ENCODE results near the gene ZRANB3.
"Not testable (repeated sequence)": the region's sequence is repeated elsewhere in the genome, so short reads cannot be mapped to it uniquely, and the experiment has no call there.

Gene ZRANB3

DNA sequence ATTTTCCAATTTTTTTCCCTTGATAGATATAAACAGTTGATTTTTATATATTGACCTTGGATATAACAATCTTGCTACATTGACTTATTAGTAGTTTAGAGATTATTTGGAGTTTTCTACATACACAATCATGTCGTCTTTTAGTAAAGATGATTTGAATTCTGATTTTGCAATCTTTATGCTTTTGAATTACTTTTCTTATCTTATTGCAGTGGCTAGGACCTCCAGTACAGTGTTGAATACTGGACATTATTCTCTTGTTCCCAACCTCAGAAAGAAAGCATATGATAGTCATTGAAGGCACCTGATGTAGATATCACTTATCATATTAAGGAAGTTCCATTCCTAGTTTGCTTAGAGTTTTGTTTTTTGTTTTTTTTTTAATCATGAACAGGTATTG lies 388.7 kb downstream of the ZRANB3 start:
- DNase-seq (ENCODE audit: low read depth) = no peak
- TF ChIP-seq, protein P1, sequence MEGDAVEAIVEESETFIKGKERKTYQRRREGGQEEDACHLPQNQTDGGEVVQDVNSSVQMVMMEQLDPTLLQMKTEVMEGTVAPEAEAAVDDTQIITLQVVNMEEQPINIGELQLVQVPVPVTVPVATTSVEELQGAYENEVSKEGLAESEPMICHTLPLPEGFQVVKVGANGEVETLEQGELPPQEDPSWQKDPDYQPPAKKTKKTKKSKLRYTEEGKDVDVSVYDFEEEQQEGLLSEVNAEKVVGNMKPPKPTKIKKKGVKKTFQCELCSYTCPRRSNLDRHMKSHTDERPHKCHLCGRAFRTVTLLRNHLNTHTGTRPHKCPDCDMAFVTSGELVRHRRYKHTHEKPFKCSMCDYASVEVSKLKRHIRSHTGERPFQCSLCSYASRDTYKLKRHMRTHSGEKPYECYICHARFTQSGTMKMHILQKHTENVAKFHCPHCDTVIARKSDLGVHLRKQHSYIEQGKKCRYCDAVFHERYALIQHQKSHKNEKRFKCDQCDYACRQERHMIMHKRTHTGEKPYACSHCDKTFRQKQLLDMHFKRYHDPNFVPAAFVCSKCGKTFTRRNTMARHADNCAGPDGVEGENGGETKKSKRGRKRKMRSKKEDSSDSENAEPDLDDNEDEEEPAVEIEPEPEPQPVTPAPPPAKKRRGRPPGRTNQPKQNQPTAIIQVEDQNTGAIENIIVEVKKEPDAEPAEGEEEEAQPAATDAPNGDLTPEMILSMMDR (IDR thresholded peaks at IDR 0.05; ENCODE audit: control insufficient read depth, extremely low read depth, insufficient read depth) = no peak
- H3K4me3 ChIP-seq (ENCODE audit: low read depth, low read length) = no peak overlapping the region

GRCh38 chr2:135140606-135141005 lies 390.4 kb downstream of the ZRANB3 start:
- no peak overlapping the region for H3K4me3 ChIP-seq (ENCODE audit: low read depth, low read length)
- TF ChIP-seq, protein P1 (IDR thresholded peaks at IDR 0.05; ENCODE audit: control insufficient read depth, extremely low read depth, insufficient read depth) = no peak
- DNase-seq (ENCODE audit: low read depth) = no peak

DNA sequence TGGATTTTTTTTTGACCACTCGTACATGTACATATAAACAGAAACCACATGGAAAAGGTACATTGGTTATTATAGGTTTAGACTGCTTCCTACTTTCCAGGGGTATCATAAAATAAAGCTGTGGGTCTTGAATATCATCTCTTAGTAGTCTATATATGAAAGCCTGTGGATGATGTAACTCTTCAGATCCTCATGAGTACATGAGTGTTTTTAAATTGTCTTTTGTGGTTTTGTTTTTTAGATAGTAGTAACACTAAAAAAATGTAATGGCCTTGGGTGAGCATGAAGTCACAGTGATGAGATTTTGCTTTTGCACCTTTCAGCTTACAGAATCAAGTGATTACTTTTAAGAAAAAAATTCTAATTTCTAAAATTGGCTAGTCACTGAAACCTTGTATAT lies 398.7 kb downstream of the ZRANB3 start:
- H3K4me3 ChIP-seq (ENCODE audit: low read depth, low read length) = no peak overlapping the region
- TF ChIP-seq, protein P1 (IDR thresholded peaks at IDR 0.05; ENCODE audit: control insufficient read depth, extremely low read depth, insufficient read depth) = no peak
- no peak for DNase-seq (ENCODE audit: low read depth)

GRCh38 chr2:135130751-135131150 lies 400.3 kb downstream of the ZRANB3 start:
- TF ChIP-seq, protein P1 (IDR thresholded peaks at IDR 0.05; ENCODE audit: control insufficient read depth, extremely low read depth, insufficient read depth) = no peak
- H3K4me3 ChIP-seq (ENCODE audit: low read depth, low read length) = no peak overlapping the region
- DNase-seq (ENCODE audit: low read depth) = no peak

- DNase-seq (ENCODE audit: low read depth) = no peak
- no peak overlapping the region for H3K4me3 ChIP-seq (ENCODE audit: low read depth, low read length)
- TF ChIP-seq, protein P1 (IDR thresholded peaks at IDR 0.05; ENCODE audit: control insufficient read depth, extremely low read depth, insufficient read depth) = no peak
Measured at GRCh38 chr2:135125940-135126339, 405.1 kb downstream of the ZRANB3 start.

DNA sequence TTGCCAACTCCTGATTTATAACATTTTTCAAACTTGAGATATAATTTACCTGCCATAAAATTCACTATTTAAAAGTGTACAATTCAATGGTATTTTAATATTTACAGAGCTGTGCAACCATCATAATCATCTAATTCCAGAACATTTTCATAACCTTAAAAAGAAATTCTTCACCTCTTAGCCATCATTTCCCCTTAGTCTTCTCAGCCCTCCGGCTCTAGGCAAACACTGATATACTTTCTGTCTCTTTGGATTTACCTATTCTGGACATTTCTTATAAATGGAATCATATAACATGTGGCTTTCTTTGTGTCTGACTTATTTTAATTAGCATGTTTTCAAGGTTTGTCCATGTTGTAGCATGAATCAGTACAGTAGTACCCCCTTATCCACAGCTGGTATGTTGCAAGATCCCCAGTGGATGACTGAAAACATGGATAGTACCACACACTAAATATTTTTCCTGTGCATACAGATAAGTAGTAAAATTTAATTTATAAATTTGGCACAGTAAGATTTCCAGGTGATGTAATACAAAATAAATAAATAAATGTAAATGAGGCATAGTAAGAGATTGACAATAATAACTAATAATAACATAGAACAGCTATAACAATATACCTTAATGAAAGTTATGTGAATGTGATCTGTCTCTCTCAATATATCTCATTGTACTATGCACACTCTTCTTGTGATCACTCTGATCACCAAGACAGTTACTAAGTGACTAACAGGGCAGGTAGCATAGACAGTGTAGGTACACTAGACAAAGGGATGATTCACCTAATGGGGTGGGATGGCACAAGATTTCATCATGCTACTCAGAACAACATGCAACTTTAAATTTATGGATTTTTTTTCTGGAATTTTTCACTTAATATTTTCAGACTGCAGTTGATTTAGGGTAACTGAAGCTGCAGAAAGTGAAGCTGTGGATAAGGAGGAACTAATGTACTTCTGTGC lies 405.8 kb downstream of the ZRANB3 start:
- no peak overlapping the region for H3K4me3 ChIP-seq (ENCODE audit: low read depth, low read length)
- no peak for DNase-seq (ENCODE audit: low read depth)
- TF ChIP-seq, protein P1 (IDR thresholded peaks at IDR 0.05; ENCODE audit: control insufficient read depth, extremely low read depth, insufficient read depth) = no peak

DNA sequence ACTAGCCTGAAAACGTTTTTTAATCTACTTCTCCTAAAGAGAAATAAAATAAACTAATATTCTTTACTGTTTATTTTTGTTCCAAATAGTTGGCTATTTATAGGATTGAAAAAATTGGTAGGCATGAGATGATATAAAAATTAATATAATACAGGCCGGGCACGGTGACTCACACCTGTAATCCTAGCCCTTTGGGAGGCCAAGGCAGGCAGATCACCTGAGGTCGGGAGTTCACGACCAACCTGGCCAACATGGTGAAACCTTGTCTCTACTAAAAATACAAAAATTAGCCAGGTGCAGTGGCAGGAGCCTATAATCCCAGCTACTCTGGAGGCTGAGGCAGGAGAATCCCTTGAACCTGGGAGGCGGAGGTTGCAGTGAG lies 409.4 kb downstream of the ZRANB3 start:
- DNase-seq (ENCODE audit: low read depth); H3K4me3 ChIP-seq (ENCODE audit: low read depth, low read length): not testable (repeated sequence)
